GM18858 (cell line): ENCODE data around the gene SRM.
"Not testable (repeated sequence)": the region's sequence is repeated elsewhere in the genome, so short reads cannot be mapped to it uniquely, and the experiment has no call there.

Experiments used
- ATAC-seq: cut with Tn5 transposase; IDR thresholded peaks from one replicate; pipeline ENCODE4 v1.9.1; 2021; ENCODE audit not compliant: unreplicated experiment

The SRM gene

GRCh38 chr1:11045428-11046269, 14.2 kb downstream of the SRM start:
- ATAC-seq, result no peak

GRCh38 chr1:11044849-11045427, 14.9 kb downstream of the SRM start:
- no peak for ATAC-seq

- ATAC-seq, result no peak
These were observed 15.6 kb downstream of the SRM start for GRCh38 chr1:11044086-11044848.

GRCh38 chr1:11042995-11043874, 16.6 kb downstream of the SRM start:
- ATAC-seq, result no peak

- ATAC-seq, result no peak
These were observed 17.8 kb downstream of the SRM start for GRCh38 chr1:11042065-11042464.

- ATAC-seq, result no peak
These were observed 18.8 kb downstream of the SRM start for GRCh38 chr1:11041048-11041447.

- ATAC-seq, result not testable (repeated sequence)
These were observed 19.8 kb downstream of the SRM start for GRCh38 chr1:11040105-11040429.

GRCh38 chr1:11039351-11040104, 20.3 kb downstream of the SRM start:
- ATAC-seq, result no peak

GRCh38 chr1:11037740-11038182, 22.1 kb downstream of the SRM start:
- ATAC-seq, result no peak

GRCh38 chr1:11037019-11037739, 22.6 kb downstream of the SRM start:
- ATAC-seq, result not testable (repeated sequence)

GRCh38 chr1:11031624-11032262, 28.1 kb downstream of the SRM start:
- no peak for ATAC-seq

GRCh38 chr1:11030865-11031264, 29.0 kb downstream of the SRM start:
- ATAC-seq, result no peak

- no peak for ATAC-seq
These were observed 31.8 kb downstream of the SRM start for GRCh38 chr1:11028018-11028417.

GRCh38 chr1:11027316-11027715, 32.5 kb downstream of the SRM start:
- no peak for ATAC-seq

- ATAC-seq, result no peak
These were observed 32.9 kb downstream of the SRM start for GRCh38 chr1:11026903-11027302.

- no peak for ATAC-seq
These were observed 33.8 kb downstream of the SRM start for GRCh38 chr1:11026052-11026451.

- ATAC-seq, result no peak
These were observed 34.2 kb downstream of the SRM start for GRCh38 chr1:11025618-11026017.

GRCh38 chr1:11024874-11025203, 35.0 kb downstream of the SRM start:
- ATAC-seq, result no peak

- ATAC-seq, result no peak
These were observed 35.5 kb downstream of the SRM start for GRCh38 chr1:11024154-11024873.
